ENCODE data around the gene LTBP1. TPM values are rescaled to one million over a fixed set of nuclear protein-coding genes. Genes with fewer than 3 reads are reported as not detected.
A peak's percentile ranks its signal among the peaks of the same experiment; 100 is the strongest.

The LTBP1 gene
- total RNA-seq, 1 donor from 2014 or later = 102 TPM

- H3K4me1 Mint-ChIP-seq (ENCODE audit: unreplicated experiment) = peaks cover 39% of the 10 kb centered on the region
These were observed 117.6 kb downstream of the LTBP1 start for GRCh38 chr2:33064349-33064801.

GRCh38 chr2:33067598-33067997 is 120.8 kb downstream of the LTBP1 start:
- Mint-ChIP-seq H3K9me3 (ENCODE audit: unreplicated experiment) (no peaks in the 10 kb centered on the region), H3K27ac (ENCODE audit: unreplicated experiment) (no peak overlapping the region), H3K4me1 (ENCODE audit: unreplicated experiment) (peaks cover 42% of the 10 kb centered on the region), H3K4me3 (ENCODE audit: unreplicated experiment) (no peak overlapping the region), H3K36me3 (ENCODE audit: unreplicated experiment) (peaks cover 2% of the 10 kb centered on the region), H3K27me3 (ENCODE audit: unreplicated experiment) (no peaks in the 10 kb centered on the region)
- DNase-seq (ENCODE audit: extremely low spot score, unreplicated experiment) = no peak
- no peak for TF ChIP-seq CTCF (IDR thresholded peaks at IDR 0.05)

More at GRCh38 chr2:33064349-33064801, 117.6 kb downstream of the LTBP1 start:
- H3K27ac Mint-ChIP-seq (ENCODE audit: unreplicated experiment) = no peak overlapping the region
- no peak overlapping the region for H3K4me3 Mint-ChIP-seq (ENCODE audit: unreplicated experiment)
- no peaks in the 10 kb centered on the region for H3K27me3 Mint-ChIP-seq (ENCODE audit: unreplicated experiment)
- H3K36me3 Mint-ChIP-seq (ENCODE audit: unreplicated experiment) = peaks cover 2% of the 10 kb centered on the region
- DNase-seq (ENCODE audit: extremely low spot score, unreplicated experiment) = no peak
- no peaks in the 10 kb centered on the region for H3K9me3 Mint-ChIP-seq (ENCODE audit: unreplicated experiment)
- TF ChIP-seq CTCF (IDR thresholded peaks at IDR 0.05) = no peak

GRCh38 chr2:33068261-33068660 is 121.5 kb downstream of the LTBP1 start:
- peaks cover 44% of the 10 kb centered on the region for H3K4me1 Mint-ChIP-seq (ENCODE audit: unreplicated experiment)
- no peak overlapping the region for H3K27ac Mint-ChIP-seq (ENCODE audit: unreplicated experiment)
- no peaks in the 10 kb centered on the region for H3K9me3 Mint-ChIP-seq (ENCODE audit: unreplicated experiment)
- H3K27me3 Mint-ChIP-seq (ENCODE audit: unreplicated experiment) = no peaks in the 10 kb centered on the region
- H3K4me3 Mint-ChIP-seq (ENCODE audit: unreplicated experiment) = no peak overlapping the region
- no peak for TF ChIP-seq CTCF (IDR thresholded peaks at IDR 0.05)
- peaks cover 2% of the 10 kb centered on the region for H3K36me3 Mint-ChIP-seq (ENCODE audit: unreplicated experiment)
- DNase-seq (ENCODE audit: extremely low spot score, unreplicated experiment) = no peak

- Mint-ChIP-seq H3K36me3 (ENCODE audit: unreplicated experiment) (no peaks in the 10 kb centered on the region), H3K9me3 (ENCODE audit: unreplicated experiment) (no peaks in the 10 kb centered on the region), H3K27ac (ENCODE audit: unreplicated experiment) (peak overlapping the region; percentile 96), H3K4me1 (ENCODE audit: unreplicated experiment) (peaks cover 44% of the 10 kb centered on the region), H3K27me3 (ENCODE audit: unreplicated experiment) (no peaks in the 10 kb centered on the region), H3K4me3 (ENCODE audit: unreplicated experiment) (peak overlapping the region; percentile 10)
- TF ChIP-seq CTCF (IDR thresholded peaks at IDR 0.05) = no peak
- no peak for DNase-seq (ENCODE audit: extremely low spot score, unreplicated experiment)
These were observed 123.3 kb downstream of the LTBP1 start for GRCh38 chr2:33069894-33070651.

- Mint-ChIP-seq H3K4me1 (ENCODE audit: unreplicated experiment) (peaks cover 44% of the 10 kb centered on the region), H3K27ac (ENCODE audit: unreplicated experiment) (no peak overlapping the region), H3K4me3 (ENCODE audit: unreplicated experiment) (no peak overlapping the region), H3K9me3 (ENCODE audit: unreplicated experiment) (no peaks in the 10 kb centered on the region), H3K27me3 (ENCODE audit: unreplicated experiment) (no peaks in the 10 kb centered on the region), H3K36me3 (ENCODE audit: unreplicated experiment) (no peaks in the 10 kb centered on the region)
- no peak for TF ChIP-seq CTCF (IDR thresholded peaks at IDR 0.05)
- DNase-seq (ENCODE audit: extremely low spot score, unreplicated experiment) = no peak
These were observed 124.8 kb downstream of the LTBP1 start for GRCh38 chr2:33071591-33071990.

All from osteocyte (in vitro differentiated cells).